Heart right ventricle (tissue), 16 donors: ENCODE data around the gene COA4. TPM values are rescaled to one million over a fixed set of nuclear protein-coding genes. Genes with fewer than 3 reads are reported as not detected.

ENCODE experiments used
- ATAC-seq, 8 donors: fragments of 200-7000 bp; cut with Tn5 transposase; one replicate each; pipeline ENCODE4 v1.9.1; 2020; ENCODE audit warnings: mild to moderate bottlenecking in 8 of 8, moderate library complexity in 8 of 8, moderate number of reproducible peaks in 1 of 8
- DNase-seq, 2 donors: peaks; one replicate each; pipeline ENCODE4 v3.0.0-alpha.2; 2020
- H3K27ac ChIP-seq, 10 donors: fragments of 200-600 bp; sonication (generic) in 2 of 10; one replicate each; pipeline versions ENCODE4 v1.5.0 to v1.8.0; 2020 to 2022; ENCODE audit warnings: mild to moderate bottlenecking in 3 of 10
- H3K27me3 ChIP-seq, 7 donors: fragments of 200-600 bp; one replicate each; pipeline ENCODE4 v1.8.0; 2021 to 2022; ENCODE audit warnings: mild to moderate bottlenecking in 2 of 7
- H3K36me3 ChIP-seq, 9 donors: fragments of 200-600 bp; sonication (generic) in 1 of 9; one replicate each; pipeline versions ENCODE4 v1.5.0 to v1.8.0; 2020 to 2022; ENCODE audit warnings: mild to moderate bottlenecking in 2 of 9
- H3K4me1 ChIP-seq, 9 donors: fragments of 200-600 bp; sonication (generic) in 1 of 9; one replicate each; pipeline versions ENCODE4 v1.5.0 to v1.8.0; 2020 to 2022; ENCODE audit warnings: mild to moderate bottlenecking in 4 of 9
- H3K4me3 ChIP-seq, 10 donors: fragments of 200-600 bp; sonication (generic) in 2 of 10; one replicate each; pipeline versions ENCODE4 v1.5.0 to v1.8.0; 2020 to 2022; ENCODE audit warnings: mild to moderate bottlenecking in 7 of 10, moderate library complexity in 2 of 10
- H3K9me3 ChIP-seq, 11 donors: fragments of 200-600 bp in 10 of 11; sonication (generic) in 2 of 11; one replicate each; pipeline versions ENCODE4 v1.5.0 to v1.8.0; 2013 to 2022; ENCODE audit warnings: mild to moderate bottlenecking in 2 of 11, control low read depth in 1 of 11, moderate library complexity in 1 of 11
- WGBS, 2 donors: extraction: QIAGEN DNeasy Blood & Tissue Kit; methylation state at CpG; one replicate each; pipeline ENCODE4 v1.1.7; 2013; ENCODE audit warnings: inconsistent platforms in 1 of 2; 5-methylcytosine and 5-hydroxymethylcytosine counted together
- intact Hi-C, 10 donors: fragments of 100-400 bp; cut with DNase I; formaldehyde crosslinking; loops; one replicate each; pipeline versions ENCODE4 v1.11.1 to v1.14.2; 2022
- polyA plus RNA-seq, 2 donors: library from polyadenylated mRNA; stranded (reverse); fragments of 200-250 nt; gene quantifications; one replicate each; pipeline ENCODE4 v1.2.3, GENCODE V29; 2013
- total RNA-seq, 10 donors: library from RNA; stranded (reverse); fragmentation: NEBNext Ultra II Directional in 3 of 10; extraction: Animal tissue kit (Norgen Biotek cat#: 25700) in 3 of 10; gene quantifications; one replicate each; pipeline versions ENCODE4 v1.2.1 to v1.2.4, GENCODE V29; 2021 to 2023
- TF ChIP-seq, protein P1 (sequence below), 9 donors: fragments of 200-600 bp; sonication (generic) in 2 of 9; IDR thresholded peaks; one replicate each; pipeline versions ENCODE4 v1.5.0 to v1.8.0; 2021 to 2022; ENCODE audit warnings: antibody characterized with exemption in 9 of 9, mild to moderate bottlenecking in 5 of 9, moderate library complexity in 1 of 9
- donor health status: Arrhythmogenic right ventricular cardiomyopathy.
- donor health status: ischemic (EF 13 %, LVEDD 7.1; RV severe dilation, severe dysfunction).
- donor health status: healthy with polysubstance abuse.
- donor health status: DM: no; HTN: yes; CAD: no.
- donor health status: DM: no; HTN: no; CAD: no.
- donor health status: ischemic (EF 25% LVEDD 6.9; RV normal size, moderate dysfunction).
- donor health status: ischemic (EF 25% LVEDD 5.7; RV mildly dilated, moderate dysfunction).
- donor health status: healthy.
- donor health status: DM: yes; HTN: yes; CAD: no.
- donor health status: Ischemic cardiomyopathy.
- donor health status: ischemic (EF 35%, LVEDD 5.7; RV mildly dilated, moderate dysfunction).
- donor health status: nonischemic (EF 11% LVEDD 7.7; RV severe dilation, severe dysfunction).
- donor health status: DM: yes; HTN: yes; CAD: no.
- donor health status: PGD.
- donor health status: ischemic (EF 29% LVEDD 5.4; RV normal size, mild dysfunction).
- donor health status: nonischemic (EF 23%, LVEDD 6.1; RV moderate dilation, normal function).

The COA4 gene
- total and polyA plus RNA-seq, 12 donors, result 42.3 to 129 (median 53.6) TPM

DNA sequence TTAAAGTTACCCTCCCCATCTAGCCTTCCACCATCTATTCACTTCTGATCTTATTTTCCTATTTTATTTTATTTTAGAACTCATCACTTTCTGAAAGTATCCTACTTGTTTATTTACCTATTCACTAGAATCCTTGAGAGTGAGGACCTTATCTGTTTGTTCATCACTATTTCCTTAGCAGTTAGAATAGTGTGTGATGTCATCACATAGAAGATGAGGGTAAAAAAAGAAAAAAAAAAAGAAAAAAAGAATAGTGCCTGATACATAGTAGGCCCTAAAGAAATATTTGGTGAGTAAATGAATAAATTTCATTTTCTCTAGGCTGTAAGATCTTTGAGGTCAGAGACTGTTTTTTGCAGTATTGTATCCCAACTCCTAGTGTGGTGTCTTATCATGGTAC, 36.8 kb upstream of the COA4 start:
- H3K27me3 ChIP-seq, result no peaks in the 10 kb centered on the region
- TF ChIP-seq, protein P1, sequence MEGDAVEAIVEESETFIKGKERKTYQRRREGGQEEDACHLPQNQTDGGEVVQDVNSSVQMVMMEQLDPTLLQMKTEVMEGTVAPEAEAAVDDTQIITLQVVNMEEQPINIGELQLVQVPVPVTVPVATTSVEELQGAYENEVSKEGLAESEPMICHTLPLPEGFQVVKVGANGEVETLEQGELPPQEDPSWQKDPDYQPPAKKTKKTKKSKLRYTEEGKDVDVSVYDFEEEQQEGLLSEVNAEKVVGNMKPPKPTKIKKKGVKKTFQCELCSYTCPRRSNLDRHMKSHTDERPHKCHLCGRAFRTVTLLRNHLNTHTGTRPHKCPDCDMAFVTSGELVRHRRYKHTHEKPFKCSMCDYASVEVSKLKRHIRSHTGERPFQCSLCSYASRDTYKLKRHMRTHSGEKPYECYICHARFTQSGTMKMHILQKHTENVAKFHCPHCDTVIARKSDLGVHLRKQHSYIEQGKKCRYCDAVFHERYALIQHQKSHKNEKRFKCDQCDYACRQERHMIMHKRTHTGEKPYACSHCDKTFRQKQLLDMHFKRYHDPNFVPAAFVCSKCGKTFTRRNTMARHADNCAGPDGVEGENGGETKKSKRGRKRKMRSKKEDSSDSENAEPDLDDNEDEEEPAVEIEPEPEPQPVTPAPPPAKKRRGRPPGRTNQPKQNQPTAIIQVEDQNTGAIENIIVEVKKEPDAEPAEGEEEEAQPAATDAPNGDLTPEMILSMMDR (IDR thresholded peaks at IDR 0.05), result no peak
- H3K4me1 ChIP-seq, result no peaks in the 10 kb centered on the region
- H3K27ac ChIP-seq, result no peak overlapping the region
- H3K36me3 ChIP-seq, result peaks cover 0 to 100% (median 50%) of the 10 kb centered on the region in 9 donors
- H3K4me3 ChIP-seq, result no peak overlapping the region
- ATAC-seq, result no peak
- H3K9me3 ChIP-seq, result no peaks in the 10 kb centered on the region
- DNase-seq, result no peak
- intact Hi-C loops, result no loop called here

DNA sequence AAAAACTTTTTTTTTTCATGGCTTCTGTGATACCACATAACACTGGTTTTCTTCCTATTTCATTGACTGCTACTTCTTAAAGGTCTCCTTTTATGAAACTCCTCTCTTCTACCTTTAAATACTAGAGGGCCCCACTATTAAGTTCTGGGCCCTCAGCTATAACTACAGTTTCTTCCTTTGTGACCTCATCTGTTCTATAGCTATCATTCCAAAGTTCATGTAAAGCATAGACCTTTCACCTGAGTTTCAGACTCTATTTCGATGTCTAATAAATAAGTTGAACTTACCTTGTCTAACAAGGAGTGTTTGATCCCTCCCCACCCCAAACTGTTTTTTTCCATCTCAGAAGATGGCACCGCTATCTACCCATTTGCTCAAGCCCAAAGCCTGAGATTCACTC, 35.4 kb upstream of the COA4 start:
- intact Hi-C loops, result no loop called here
- DNase-seq (no peak), ATAC-seq (no peak)
- Histone ChIP-seq H3K9me3 (no peaks in the 10 kb centered on the region), H3K36me3 (peaks cover 0 to 95% (median 44%) of the 10 kb centered on the region in 9 donors), H3K4me3 (no peak overlapping the region), H3K4me1 (peaks cover 0 to 7% (median 0%) of the 10 kb centered on the region in 9 donors), H3K27ac (no peak overlapping the region), H3K27me3 (no peaks in the 10 kb centered on the region)
- WGBS, 2 donors, result 98 to 100% methylated on average over 2 of the region's 2 CpGs
- TF ChIP-seq, protein P1 (IDR thresholded peaks at IDR 0.05), result no peak

DNA sequence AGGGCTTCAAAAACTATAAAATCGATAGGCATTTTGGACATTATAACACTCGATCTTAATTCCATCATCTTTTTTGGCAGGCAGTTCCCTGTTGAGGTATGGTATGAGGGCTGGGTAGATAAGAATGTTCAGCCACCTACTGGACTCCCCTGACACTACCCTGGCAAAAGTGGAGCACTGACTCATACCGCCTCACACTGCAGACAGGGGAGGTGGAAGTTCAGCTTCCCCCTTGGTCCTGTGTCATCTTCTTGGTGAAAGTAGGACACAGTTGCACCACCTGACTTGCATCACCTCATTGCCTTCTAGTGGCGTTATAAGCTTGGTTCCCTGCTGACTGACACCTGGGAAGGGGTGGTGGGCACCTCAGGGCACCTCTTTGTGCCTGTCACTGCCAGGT, 30.5 kb upstream of the COA4 start:
- ATAC-seq (peak; percentile 49 to 99 (median 85)), DNase-seq (peak in 1 of 2 donors; percentile 16)
- Histone ChIP-seq H3K27me3 (no peaks in the 10 kb centered on the region), H3K4me1 (peaks cover 0 to 10% (median 0%) of the 10 kb centered on the region in 9 donors), H3K27ac (no peak overlapping the region), H3K36me3 (peaks cover 0 to 93% (median 20%) of the 10 kb centered on the region in 9 donors), H3K4me3 (no peak overlapping the region), H3K9me3 (no peaks in the 10 kb centered on the region)
- TF ChIP-seq, protein P1 (IDR thresholded peaks at IDR 0.05), result peak in 6 of 9 donors; percentile 22 to 38 (median 28)
- 66 to 72% methylated on average over 4 of the region's 4 CpGs for WGBS, 2 donors
- intact Hi-C loops, result no loop called here

DNA sequence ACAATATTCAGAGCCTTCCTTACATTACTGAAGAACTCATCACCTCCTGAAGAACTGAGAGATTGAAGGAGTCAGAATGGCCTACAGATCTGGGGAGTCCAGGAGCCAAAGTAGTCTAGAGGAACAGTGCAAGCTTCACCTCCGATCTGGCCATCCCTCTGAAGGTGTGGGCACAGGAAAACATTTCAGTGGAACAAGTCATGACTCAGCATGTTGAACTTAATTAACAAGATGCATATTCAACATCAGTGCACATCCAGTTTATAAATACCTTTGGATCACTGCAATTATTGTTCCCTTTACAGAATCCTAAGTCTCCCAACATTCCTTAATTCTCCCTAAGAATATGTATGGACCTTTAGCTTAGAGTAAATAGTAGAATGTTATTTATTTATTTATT, 25.7 kb upstream of the COA4 start:
- WGBS, 2 donors, result 90 to 96% methylated on average over 1 of the region's 1 CpG

More for the DNA sequence above, 25.7 kb upstream of the COA4 start:
- Histone ChIP-seq H3K27me3 (no peaks in the 10 kb centered on the region), H3K9me3 (no peaks in the 10 kb centered on the region), H3K36me3 (peaks cover 0 to 85% (median 0%) of the 10 kb centered on the region in 9 donors), H3K4me3 (no peak overlapping the region), H3K27ac (no peak overlapping the region), H3K4me1 (peaks cover 0 to 6% (median 0%) of the 10 kb centered on the region in 9 donors)
- no peak for DNase-seq
- ATAC-seq, result no peak
- TF ChIP-seq, protein P1 (IDR thresholded peaks at IDR 0.05), result no peak
- intact Hi-C loops, result no loop called here
